NOMO-1 treated with DMSO at 0.1 percent for 48 hours (cell line): ENCODE results near the gene TMEM183A.
A peak's percentile ranks its signal among the peaks of the same experiment; 100 is the strongest.

ENCODE experiments used
- DNase-seq: peaks from one replicate; lab custom pipeline; 2025; ENCODE audit not compliant: unreplicated experiment; lab: John Stamatoyannopoulos, UW

The TMEM183A gene

DNA sequence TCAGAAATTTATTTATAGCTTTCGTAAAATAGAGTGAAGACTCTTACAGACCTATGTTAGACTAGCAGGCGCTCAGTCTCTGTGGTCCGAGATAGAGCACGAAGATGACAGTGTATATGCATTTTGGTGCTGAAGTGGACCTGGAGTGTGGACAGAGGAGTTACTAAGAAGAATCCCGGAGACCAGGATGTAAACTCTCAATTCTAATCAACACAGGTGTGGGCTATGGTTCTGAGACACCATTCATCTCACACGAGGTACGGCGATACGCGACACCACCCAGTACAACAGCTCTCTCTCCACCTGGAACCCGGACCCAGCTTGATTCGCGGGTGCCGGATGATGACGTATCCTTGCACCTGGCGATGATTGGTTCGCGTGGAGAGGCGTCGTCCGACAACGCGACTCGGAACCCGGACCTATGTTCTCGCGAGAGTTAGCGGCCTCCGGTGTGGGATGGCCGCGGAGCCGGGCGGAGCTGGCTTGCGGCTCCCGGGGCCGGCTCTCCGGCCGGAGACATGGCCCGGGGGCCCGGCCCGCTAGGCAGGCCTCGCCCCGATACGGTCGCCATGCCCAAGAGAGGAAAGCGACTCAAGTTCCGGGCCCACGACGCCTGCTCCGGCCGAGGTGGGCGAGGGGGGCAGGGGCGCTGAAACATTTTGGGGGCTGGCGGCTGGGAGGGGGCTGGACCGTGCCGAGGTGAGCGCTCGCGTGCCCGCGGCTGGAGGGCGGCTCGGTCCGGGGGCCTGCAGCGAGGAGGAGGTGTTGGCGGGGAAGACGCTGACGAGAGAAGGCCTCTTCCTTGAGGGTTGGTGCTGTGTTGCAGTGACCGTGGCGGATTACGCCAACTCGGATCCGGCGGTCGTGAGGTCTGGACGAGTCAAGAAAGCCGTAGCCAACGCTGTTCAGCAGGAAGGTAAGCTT is at the start of gene TMEM183A:
TSS of gene TMEM183A (plus strand) at position 427 of the 924 bp plus-strand sequence. CDS start at position 519, 92 bp downstream.
- peak; percentile 89 for DNase-seq

GRCh38 chr1:202957733-202958543 is 49.2 kb upstream of the TMEM183A start, which contains the start of gene ADIPOR1:
TSS of gene ADIPOR1 (minus strand) at chr1:202958312. CDS start at chr1:202951070, 7,242 bp downstream.
- DNase-seq: peak; percentile 84

DNA sequence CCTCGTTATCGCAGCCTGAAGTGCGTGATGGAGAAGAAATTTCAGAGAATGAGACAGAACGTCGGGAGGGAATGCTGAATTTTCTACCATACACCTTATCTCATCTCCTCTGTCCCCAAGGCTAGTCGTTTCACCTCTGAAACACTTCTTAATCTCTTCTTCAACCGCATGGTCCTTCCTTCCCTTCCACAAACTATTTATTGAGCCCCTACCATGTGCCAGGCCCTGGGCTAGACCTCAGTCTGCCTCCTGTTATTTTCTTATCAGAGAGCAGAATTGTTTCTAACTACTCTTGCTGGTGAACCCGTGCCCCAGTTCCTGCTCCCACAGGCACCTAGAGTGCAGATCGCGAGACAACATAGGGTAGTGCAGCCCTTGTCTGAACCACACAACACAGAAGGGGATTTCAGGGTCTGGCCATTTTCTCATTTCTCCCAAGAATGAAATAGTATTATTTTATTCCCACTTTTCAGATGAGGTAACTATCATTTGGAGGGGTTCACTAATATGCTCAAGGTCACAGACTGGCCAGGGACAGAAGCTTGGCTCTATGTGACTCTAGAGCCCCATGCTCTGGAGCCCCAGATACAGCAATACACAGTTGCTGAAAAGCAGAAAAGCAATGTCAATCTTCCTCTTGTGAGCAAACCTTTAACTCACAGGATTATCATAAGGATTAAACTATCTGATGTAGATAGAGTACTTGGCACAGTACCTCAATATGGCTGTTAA is 48.5 kb upstream of the TMEM183A start:
- peak; percentile 36 for DNase-seq

DNA sequence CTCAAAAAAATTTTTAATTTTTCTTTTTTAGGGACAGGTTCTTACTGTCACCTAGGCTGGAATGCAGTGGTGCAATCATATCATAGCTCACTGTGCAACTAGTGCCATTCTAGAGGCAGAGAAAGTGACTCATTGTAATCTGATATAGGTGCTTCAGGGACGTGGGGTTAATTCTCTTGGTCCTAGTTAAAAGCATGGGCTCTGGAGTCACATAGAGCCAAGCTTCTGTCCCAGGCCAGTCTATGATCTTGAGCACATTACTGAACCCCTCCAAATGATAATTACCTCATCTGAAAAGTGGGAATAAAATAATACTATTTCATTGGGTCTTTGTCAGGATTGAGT is 47.9 kb upstream of the TMEM183A start:
- no peak for DNase-seq

- DNase-seq: no peak
These were observed 45.8 kb upstream of the TMEM183A start for GRCh38 chr1:202961220-202961880.

DNA sequence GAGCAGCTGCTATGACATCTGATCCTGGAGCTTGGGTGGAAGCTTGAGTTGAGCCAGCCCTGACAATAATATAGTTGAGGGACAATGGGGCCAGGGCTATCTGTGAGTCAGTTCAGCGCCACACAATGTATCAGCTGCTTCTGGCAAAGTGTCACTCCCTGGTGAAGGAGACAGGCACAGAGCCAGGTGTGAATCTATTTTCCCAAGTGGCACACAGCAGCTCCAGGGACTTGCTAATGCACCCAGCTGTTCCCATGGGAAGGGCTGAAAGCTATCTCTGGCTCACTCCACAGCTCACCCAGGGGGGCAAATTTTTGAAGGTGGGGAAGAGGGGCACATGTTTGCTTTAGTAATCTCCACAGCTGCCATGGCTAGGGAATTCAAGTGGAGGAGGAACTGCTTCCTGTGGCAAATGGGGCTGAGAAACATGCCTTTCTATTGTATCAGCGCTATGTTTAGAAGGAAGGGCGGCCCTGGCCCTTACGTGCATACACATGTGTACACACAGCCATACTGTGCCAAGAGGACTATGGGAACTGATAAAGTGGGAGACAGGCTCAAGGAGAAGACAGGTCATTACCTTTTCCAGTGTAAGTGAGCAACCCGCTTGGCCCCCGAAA is 42.3 kb upstream of the TMEM183A start:
- no peak for DNase-seq

GRCh38 chr1:202965422-202965821 is 41.8 kb upstream of the TMEM183A start:
- no peak for DNase-seq

- no peak for DNase-seq
These were observed 40.9 kb upstream of the TMEM183A start for GRCh38 chr1:202966006-202966898.

DNA sequence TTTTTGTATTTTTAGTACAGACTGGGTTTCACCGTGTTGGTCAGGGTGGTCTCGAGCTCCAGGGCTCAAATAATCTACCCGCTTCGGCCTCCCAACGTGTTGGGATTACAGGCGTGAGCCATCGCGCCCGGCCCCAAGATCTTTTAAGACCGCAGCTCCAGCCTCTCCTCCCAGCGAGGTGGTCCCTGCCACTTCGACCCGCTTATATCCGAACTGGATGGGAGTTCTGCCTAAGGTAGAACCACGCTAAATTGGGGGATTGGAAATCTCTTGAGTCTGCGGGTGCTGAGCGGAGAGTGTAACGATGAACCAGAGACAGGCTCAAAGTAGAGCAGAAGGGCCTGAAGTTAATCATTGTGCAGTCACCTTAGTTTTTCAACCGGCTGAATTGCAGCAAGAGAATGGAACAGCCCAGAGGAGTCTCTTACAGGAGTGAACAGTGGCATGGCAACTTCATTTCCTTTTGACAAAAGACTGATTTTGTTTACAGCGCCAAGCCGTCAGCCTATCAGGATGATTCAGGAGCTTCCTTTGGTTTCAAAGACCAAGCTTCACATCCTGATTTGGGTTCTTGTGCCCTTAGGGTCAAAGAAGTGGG is 39.4 kb upstream of the TMEM183A start:
- DNase-seq: peak; percentile 54

- no peak for DNase-seq
These were observed 38.8 kb upstream of the TMEM183A start for GRCh38 chr1:202968351-202968750.

DNA sequence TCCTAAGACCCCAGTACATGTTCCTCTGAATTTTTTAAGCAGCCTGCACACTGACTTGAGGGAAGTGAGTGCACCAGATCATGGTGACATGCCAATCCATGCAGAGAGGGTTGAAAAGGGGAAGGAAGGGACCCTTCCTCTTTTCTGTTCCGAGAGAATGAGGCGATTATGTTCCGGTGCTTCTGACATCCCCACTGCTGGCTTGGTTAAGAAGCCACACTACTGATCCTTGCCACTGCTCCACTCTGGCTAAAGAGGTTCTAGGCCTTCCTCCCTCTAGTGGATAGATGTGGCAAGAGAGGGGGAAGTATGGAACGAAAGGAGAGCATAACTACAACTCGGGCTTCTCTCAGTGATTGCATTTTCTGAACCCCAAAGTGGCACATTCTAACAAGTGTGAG is 38.3 kb upstream of the TMEM183A start:
- peak; percentile 98 for DNase-seq

DNA sequence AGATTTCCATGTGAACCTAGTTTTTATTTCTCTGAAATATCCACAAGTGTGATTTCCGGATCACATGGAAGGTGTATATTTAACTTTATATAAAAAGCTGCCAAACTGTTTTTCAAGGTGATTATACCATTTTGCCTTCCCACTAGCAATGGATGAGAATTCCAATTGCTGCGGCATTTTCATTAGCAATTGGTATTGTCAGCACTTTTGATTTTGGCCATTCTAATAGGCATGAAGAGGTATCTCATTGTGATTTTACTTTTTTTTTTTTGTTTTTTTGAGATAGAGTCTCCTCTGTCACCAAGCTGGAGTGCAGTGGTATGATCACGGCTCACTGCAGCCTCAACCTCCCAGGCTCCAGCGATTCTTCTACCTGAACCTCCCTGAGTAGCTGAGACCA is 35.1 kb upstream of the TMEM183A start:
- no peak for DNase-seq

- DNase-seq: no peak
These were observed 32.3 kb upstream of the TMEM183A start for GRCh38 chr1:202974856-202975255.

DNA sequence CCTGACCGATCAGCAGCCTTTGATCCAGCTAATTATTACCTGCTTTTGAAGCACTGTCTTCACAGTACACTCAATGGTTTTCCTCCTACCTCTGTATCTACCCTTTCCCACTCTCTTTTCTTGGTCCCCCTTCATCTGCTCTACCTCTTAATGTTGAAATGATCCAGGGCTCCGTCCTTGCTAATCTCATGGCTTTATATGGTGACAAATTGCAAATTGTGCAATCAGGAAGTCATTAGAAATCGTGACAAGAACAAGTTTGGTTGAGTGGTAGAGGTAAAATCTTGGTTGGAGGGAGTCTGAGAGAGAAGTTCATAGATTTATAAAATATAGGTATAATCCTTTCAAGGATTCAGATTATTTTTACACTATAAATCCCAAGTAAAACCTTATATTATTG is 30.5 kb upstream of the TMEM183A start:
- peak; percentile 86 for DNase-seq

- no peak for DNase-seq
These were observed 27.7 kb upstream of the TMEM183A start for GRCh38 chr1:202979459-202979858.

GRCh38 chr1:202981939-202982338 is 25.2 kb upstream of the TMEM183A start:
- no peak for DNase-seq

GRCh38 chr1:202982715-202983430 is 24.3 kb upstream of the TMEM183A start:
- DNase-seq: peak; percentile 72

DNA sequence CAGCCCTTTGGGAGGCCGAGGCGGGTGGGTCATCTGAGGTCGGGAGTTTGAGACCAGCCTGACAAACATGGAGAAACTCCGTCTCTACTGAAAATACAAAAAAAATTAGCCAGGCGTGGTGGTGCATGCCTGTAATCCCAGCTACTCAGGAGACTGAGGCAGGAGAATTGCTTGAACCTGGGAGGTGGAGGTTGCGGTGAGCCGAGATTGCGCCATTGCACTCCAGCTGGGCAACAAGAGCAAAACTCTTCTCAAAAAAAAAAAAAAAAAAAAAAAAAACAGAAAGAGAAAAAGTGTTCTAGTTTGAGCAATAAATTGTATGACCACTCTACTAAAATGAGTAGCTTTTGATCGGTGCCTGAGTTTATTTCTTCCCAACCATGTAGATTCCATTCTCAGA is 21.1 kb upstream of the TMEM183A start:
- DNase-seq: peak; percentile 5
